Measurements from ENCODE around the gene MTMR12.

- TF ChIP-seq, protein P1, sequence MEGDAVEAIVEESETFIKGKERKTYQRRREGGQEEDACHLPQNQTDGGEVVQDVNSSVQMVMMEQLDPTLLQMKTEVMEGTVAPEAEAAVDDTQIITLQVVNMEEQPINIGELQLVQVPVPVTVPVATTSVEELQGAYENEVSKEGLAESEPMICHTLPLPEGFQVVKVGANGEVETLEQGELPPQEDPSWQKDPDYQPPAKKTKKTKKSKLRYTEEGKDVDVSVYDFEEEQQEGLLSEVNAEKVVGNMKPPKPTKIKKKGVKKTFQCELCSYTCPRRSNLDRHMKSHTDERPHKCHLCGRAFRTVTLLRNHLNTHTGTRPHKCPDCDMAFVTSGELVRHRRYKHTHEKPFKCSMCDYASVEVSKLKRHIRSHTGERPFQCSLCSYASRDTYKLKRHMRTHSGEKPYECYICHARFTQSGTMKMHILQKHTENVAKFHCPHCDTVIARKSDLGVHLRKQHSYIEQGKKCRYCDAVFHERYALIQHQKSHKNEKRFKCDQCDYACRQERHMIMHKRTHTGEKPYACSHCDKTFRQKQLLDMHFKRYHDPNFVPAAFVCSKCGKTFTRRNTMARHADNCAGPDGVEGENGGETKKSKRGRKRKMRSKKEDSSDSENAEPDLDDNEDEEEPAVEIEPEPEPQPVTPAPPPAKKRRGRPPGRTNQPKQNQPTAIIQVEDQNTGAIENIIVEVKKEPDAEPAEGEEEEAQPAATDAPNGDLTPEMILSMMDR (optimal IDR thresholded peaks at IDR 0.05 in 1 of 3, IDR thresholded peaks at IDR 0.05 in 1 of 3, conservative IDR thresholded peaks at IDR 0.05 in 1 of 3; ENCODE audit: extremely low read depth in 1 of 3, insufficient read depth in 2 of 3, low read length in 3 of 3): no peak
- TF ChIP-seq EZH2 (IDR thresholded peaks at IDR 0.05; ENCODE audit: low read length): no peak
These were observed 79.5 kb downstream of the MTMR12 start for GRCh38 chr5:32233220-32233695.
